Peyer's patch (tissue), 4 donors: ENCODE results near the gene TNFSF8.

Experiments
- CTCF ChIP-seq, 6 experiments: fragments of 450-650 bp in 4 of 6; fragments of 200-600 bp in 2 of 6; sonication (generic) in 1 of 6; IDR thresholded peaks; one replicate each; pipeline ENCODE4 v1.5.1; 2017 to 2019; ENCODE audit warnings: antibody characterized with exemption in 6 of 6, mild to moderate bottlenecking in 3 of 6, moderate library complexity in 1 of 6
- POLR2A ChIP-seq, 2 donors: fragments of 450-650 bp; IDR thresholded peaks; one replicate each; pipeline ENCODE4 v1.5.1; 2017; ENCODE audit warnings: antibody characterized with exemption in 2 of 2, mild to moderate bottlenecking in 2 of 2, moderate library complexity in 2 of 2

GRCh38 chr9:114928671-114929070 is 1.7 kb downstream of the TNFSF8 start:
- TF ChIP-seq POLR2A (IDR thresholded peaks at IDR 0.05) (no peak), CTCF (IDR thresholded peaks at IDR 0.05) (no peak)
